ENCODE results near the gene ATP8A2. TPM values are rescaled to one million over a fixed set of nuclear protein-coding genes. Genes with fewer than 3 reads are reported as not detected.
A peak's percentile ranks its signal among the peaks of the same experiment; 100 is the strongest.

ATP8A2 gene
- total RNA-seq, 2 experiments from 2014 or later = 0.10 to 0.15 TPM

DNA sequence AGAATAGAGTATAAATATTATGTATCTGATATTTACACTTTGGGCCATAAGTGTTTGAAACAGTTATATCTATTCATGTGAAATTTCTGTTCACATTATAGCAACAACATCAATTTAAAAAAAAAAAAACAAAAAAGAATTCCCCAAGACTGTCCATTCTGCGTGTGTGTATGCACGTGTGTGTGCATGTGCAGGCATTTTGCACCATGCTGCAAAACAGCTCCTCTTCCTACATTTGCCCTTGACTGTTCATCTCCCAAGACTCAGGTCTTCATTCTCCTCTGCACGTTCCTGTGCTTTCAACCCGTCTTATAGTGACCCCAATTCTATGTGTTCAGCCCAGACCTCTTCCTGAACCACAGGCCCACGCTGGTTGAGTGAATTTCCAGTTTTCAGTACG is 530.7 kb downstream of the ATP8A2 start:
- ChIA-PET CTCF (no interaction called here), POLR2A (interaction anchor here (1.4 to 2.0 kb wide), 3 partner anchors 12 to 79 kb away, joined by 3 to 7 read pairs (median 5); no protein-coding TSS in a partner anchor)
- DNase-seq = no peak
- Mint-ChIP-seq H3K4me3 (no peak overlapping the region), H3K27ac (no peak overlapping the region), H3K4me1 (peaks cover 26% of the 10 kb centered on the region), H3K9me3 (peaks cover 8% of the 10 kb centered on the region), H3K36me3 (ENCODE audit: low read depth) (peaks cover 7% of the 10 kb centered on the region), H3K27me3 (peaks cover 24% of the 10 kb centered on the region)

DNA sequence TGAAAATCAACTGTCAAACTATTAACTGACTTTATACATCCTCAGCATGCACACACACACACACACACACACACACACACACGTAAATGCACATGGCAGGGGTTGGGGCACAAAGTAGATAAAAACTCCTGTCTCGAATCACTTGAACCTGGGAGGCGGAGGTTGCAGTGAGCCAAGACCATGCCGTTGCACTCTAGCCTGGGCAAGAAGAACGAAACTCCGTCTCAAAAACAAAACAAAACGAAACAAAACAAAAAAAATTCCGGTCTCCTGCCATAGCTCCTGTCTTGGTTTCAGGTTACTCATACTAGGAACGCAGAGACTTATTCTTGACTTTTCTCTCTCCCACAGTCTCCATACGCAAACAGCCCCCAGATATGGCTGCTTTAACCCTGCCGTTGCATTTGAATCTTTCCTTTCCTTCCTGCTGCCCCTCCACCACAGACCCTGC is 531.1 kb downstream of the ATP8A2 start:
- no peak overlapping the region for H3K27ac Mint-ChIP-seq
- DNase-seq = peak; percentile 38
- POLR2A ChIA-PET = interaction anchor here (1.4 to 2.0 kb wide), 3 partner anchors 12 to 80 kb away, joined by 3 to 7 read pairs (median 5); no protein-coding TSS in a partner anchor
- peaks cover 2% of the 10 kb centered on the region for H3K36me3 Mint-ChIP-seq (ENCODE audit: low read depth)
- H3K9me3 Mint-ChIP-seq = peaks cover 5% of the 10 kb centered on the region
- H3K27me3 Mint-ChIP-seq = peaks cover 19% of the 10 kb centered on the region
- peaks cover 26% of the 10 kb centered on the region for H3K4me1 Mint-ChIP-seq
- no peak overlapping the region for H3K4me3 Mint-ChIP-seq
- CTCF ChIA-PET = no interaction called here

DNA sequence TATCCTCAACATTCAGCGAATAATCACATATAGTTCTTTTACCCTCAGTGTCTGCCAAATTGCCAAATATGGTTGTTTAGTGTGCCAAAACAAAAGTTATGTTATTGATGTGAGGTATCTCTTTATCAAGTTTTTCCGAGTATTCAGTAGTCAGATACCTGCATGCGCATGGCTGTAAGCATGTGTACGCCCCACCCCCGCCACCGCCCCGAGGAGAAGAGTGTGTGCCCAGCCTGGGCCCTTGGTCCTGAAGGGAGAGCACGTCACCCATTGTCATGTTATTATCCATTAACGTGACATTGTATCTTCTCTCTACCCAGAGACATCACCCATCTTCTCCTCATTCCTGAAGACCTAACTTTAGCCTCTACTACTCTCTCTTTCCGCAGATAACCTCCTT is 533.1 kb downstream of the ATP8A2 start:
- Mint-ChIP-seq H3K27me3 (peaks cover 11% of the 10 kb centered on the region), H3K4me3 (no peak overlapping the region), H3K4me1 (peaks cover 20% of the 10 kb centered on the region), H3K27ac (no peak overlapping the region), H3K36me3 (ENCODE audit: low read depth) (no peaks in the 10 kb centered on the region), H3K9me3 (peaks cover 3% of the 10 kb centered on the region)
- ChIA-PET POLR2A (no interaction called here), CTCF (no interaction called here)
- DNase-seq = no peak

DNA sequence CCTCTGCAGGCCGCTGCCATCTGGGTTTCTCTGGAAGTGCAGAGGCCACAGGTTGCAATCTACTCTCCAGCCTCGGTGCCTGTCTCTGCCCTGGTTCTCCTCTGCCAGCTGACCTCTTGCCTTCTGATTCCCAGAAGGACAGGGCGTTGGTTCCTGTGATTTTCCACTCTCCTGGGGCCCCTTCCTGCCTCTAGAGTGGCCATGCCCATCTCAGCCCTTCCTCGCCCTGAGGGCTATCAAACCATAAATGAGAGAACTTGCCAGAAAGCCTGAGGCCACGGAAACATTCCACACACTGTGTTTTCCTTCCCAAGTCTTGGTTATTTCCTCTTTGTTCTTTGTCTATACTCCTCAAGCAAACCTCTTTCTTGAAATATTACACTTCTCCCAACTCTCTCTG is 533.8 kb downstream of the ATP8A2 start:
- no peak overlapping the region for H3K27ac Mint-ChIP-seq
- ChIA-PET POLR2A (no interaction called here), CTCF (no interaction called here)
- H3K4me1 Mint-ChIP-seq = peaks cover 12% of the 10 kb centered on the region
- no peak overlapping the region for H3K4me3 Mint-ChIP-seq
- peaks cover 3% of the 10 kb centered on the region for H3K9me3 Mint-ChIP-seq
- H3K27me3 Mint-ChIP-seq = peaks cover 4% of the 10 kb centered on the region
- DNase-seq = no peak
- H3K36me3 Mint-ChIP-seq (ENCODE audit: low read depth) = no peaks in the 10 kb centered on the region

DNA sequence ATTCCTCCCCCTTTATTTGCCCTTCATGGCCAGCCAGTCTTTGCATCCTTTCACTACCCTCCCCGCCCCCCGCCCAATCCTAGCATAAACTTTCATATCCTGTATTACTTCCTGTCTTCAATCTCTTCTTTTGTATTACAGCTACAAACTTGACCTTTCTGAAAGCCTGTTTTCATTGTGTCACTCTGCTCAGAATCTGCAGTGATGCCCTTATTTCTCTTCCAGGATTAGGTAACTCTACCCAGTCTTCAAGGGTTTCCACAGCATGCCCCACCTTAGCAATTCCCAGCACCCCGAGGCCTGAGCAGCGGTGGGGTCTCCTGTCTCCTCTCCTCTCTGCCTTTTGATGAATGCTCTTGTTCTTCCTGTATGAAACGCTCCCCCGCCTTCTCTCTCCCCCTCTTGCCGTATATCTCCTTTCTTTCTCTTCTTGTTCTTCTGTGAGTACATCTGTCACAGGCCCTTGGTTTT is 534.5 kb downstream of the ATP8A2 start:
- Mint-ChIP-seq H3K9me3 (no peaks in the 10 kb centered on the region), H3K4me3 (no peak overlapping the region), H3K36me3 (ENCODE audit: low read depth) (no peaks in the 10 kb centered on the region), H3K27ac (no peak overlapping the region), H3K4me1 (peaks cover 6% of the 10 kb centered on the region), H3K27me3 (no peaks in the 10 kb centered on the region)
- ChIA-PET CTCF (no interaction called here), POLR2A (no interaction called here)
- no peak for DNase-seq

DNA sequence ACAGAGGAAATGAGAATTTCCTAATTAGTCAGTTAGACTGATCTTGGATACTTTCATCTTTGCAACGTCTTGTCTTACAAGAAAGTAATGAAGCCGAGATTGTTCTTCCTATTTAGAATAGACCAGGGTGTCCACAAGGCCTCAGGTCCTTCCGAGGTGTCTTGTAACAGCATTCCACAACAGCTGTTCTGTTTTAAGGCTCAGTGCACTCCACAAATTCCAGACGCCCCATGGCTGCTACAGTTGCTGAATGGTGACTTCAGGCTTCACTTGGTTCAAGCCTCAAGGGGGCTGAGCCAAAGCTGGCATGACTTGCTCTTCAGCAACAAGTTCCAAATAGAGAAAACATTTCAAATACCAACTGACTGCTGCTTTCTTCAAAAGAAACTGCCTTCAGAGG is 536.6 kb downstream of the ATP8A2 start:
- H3K27me3 Mint-ChIP-seq = peaks cover 2% of the 10 kb centered on the region
- no peaks in the 10 kb centered on the region for H3K9me3 Mint-ChIP-seq
- H3K4me3 Mint-ChIP-seq = no peak overlapping the region
- DNase-seq = no peak
- POLR2A ChIA-PET = no interaction called here
- no peaks in the 10 kb centered on the region for H3K36me3 Mint-ChIP-seq (ENCODE audit: low read depth)
- H3K4me1 Mint-ChIP-seq = no peaks in the 10 kb centered on the region
- CTCF ChIA-PET = no interaction called here
- H3K27ac Mint-ChIP-seq = no peak overlapping the region

DNA sequence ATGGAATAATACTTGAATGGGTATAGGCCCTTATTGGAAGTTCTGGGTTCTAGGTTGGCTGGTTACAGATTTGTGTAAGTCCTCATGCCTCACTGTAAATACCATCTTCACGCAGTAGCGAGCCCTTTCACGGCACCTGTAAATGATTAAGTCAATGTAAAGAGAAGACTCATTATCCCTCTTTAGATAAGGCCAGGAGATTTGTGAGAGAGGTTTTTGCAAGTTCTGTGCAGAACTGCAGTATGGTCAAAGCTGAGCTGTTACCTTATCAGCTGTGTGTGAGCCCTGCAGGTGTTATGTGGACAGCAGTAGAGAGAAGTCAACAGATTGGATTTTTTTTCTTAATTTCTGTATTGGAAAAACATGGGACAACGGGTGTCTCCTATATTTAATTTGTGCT is 538.5 kb downstream of the ATP8A2 start:
- Mint-ChIP-seq H3K27me3 (peaks cover 7% of the 10 kb centered on the region), H3K4me1 (no peaks in the 10 kb centered on the region), H3K9me3 (no peaks in the 10 kb centered on the region), H3K27ac (no peak overlapping the region), H3K4me3 (no peak overlapping the region), H3K36me3 (ENCODE audit: low read depth) (no peaks in the 10 kb centered on the region)
- DNase-seq = no peak
- POLR2A ChIA-PET = no interaction called here
- CTCF ChIA-PET = no interaction called here

DNA sequence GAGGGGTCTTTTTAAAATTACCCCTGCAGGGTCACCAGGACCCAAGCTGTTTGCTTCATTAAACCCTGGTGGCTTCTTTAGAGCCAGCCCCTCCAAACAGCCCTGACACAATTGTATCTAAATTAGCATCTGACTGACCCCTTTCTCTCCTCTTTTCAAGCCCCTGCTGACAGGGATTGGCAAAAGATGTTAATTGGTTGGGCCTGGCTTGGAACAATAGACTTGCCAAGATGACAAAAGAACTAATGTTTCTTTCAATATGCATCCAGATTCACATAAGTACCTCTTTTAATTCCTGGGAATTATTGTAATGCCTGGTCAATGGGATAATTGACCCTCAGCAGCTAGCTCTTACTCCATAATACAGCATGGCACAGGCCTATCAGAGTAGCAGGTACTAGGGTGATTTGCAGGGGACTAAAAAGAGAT is 539.2 kb downstream of the ATP8A2 start:
- Mint-ChIP-seq H3K27me3 (peaks cover 7% of the 10 kb centered on the region), H3K36me3 (ENCODE audit: low read depth) (no peaks in the 10 kb centered on the region), H3K9me3 (no peaks in the 10 kb centered on the region), H3K4me1 (no peaks in the 10 kb centered on the region), H3K27ac (no peak overlapping the region), H3K4me3 (no peak overlapping the region)
- DNase-seq = no peak
- POLR2A ChIA-PET = no interaction called here
- CTCF ChIA-PET = no interaction called here

DNA sequence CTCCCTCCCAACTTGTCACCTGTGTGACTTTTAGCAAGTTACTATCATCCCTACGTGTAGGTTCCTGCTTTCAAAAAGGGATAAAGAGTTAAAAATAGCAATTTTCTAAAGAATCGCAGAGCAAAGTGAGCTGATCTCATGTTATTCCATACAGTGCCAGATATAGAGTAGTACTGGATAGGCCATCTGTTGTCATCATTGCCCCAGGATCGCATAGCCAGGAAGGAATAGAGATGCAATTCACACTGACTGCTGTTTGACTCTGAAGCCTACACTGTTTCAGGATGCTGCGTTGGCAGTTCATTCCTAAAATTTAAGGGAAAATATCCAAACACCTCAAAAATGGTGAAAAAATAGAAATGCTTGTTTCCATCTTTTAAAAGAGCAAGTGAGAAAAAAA is 541.2 kb downstream of the ATP8A2 start:
- no peak for DNase-seq
- CTCF ChIA-PET = no interaction called here
- H3K27me3 Mint-ChIP-seq = peaks cover 9% of the 10 kb centered on the region

DNA sequence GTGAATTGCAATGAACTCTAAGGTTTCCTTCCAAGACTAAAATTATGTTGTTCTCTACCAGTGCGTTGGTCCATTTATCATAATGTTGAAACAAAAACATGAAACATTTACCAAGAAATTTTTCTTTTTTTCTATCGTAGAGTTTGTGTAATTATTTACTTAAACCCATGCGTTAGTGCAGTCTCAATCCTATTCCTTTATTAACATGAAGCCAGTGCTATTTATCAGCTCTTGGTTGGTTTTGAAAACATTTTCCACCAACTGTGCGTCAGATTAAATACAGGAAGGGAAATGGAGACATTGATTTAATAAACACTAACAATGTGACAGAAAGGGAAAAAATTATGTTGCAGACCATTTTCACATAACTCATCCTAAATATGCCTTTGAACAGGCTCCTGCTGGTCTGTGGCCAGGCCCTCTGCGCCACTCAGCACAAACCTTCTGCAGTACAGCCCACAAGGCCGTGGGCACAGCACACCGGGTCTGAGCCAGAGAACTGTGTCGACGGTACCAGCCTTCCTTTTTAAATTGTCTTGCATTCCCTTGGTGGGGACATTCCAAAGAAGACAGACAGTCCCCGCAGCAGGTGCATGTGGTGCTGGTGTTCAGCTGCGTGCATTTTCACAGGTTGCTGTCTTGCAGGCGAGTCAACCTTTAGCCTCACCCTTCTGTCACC is 544.2 kb downstream of the ATP8A2 start:
- POLR2A ChIA-PET = no interaction called here
- no peak overlapping the region for H3K4me3 Mint-ChIP-seq
- H3K9me3 Mint-ChIP-seq = no peaks in the 10 kb centered on the region
- CTCF ChIA-PET = no interaction called here
- no peak for DNase-seq
- peaks cover 11% of the 10 kb centered on the region for H3K27me3 Mint-ChIP-seq
- H3K4me1 Mint-ChIP-seq = no peaks in the 10 kb centered on the region
- no peak overlapping the region for H3K27ac Mint-ChIP-seq
- no peaks in the 10 kb centered on the region for H3K36me3 Mint-ChIP-seq (ENCODE audit: low read depth)

More for the DNA sequence above, 541.2 kb downstream of the ATP8A2 start:
- Mint-ChIP-seq H3K9me3 (no peaks in the 10 kb centered on the region), H3K27ac (no peak overlapping the region), H3K4me1 (no peaks in the 10 kb centered on the region), H3K4me3 (no peak overlapping the region), H3K36me3 (ENCODE audit: low read depth) (no peaks in the 10 kb centered on the region)
- POLR2A ChIA-PET = no interaction called here

DNA sequence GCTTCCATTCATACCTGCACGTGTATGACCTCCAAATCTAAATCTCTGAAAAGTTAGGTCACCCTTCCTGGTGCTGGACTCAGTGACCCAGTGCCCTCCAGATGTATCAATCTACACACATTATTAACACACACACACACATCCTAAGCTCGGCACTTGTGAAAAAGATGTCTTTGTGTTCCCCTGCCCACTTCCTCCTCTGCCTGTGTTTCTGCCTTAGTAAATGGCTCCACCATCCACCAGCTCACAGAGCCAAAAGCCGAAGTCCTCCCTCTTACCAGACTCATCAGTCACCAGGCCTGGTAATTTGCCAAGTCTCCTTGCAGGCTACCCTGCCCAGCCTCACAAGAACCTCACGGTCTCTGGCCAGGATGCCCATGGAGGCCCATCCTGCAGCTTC is 548.5 kb downstream of the ATP8A2 start:
- POLR2A ChIA-PET = no interaction called here
- no peak overlapping the region for H3K27ac Mint-ChIP-seq
- CTCF ChIA-PET = no interaction called here

DNA sequence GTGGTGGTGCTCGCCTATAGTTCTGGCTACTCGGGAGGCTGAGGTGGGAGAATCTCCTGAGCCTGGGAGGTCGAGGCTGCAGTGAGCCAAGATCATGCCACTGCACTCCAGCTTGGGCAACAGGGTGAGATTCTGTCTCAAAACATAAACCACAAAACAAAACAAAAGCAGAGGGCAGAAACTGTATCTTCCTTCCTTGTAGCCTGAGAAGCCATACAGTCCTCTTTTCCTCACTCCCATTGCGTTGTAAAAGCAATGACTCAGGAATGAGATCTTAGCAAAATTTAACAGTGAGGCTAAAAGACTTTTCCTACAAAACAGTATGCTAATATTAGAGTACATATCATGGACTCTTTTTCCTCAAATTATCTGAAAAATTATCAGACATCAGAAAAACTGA is 549.2 kb downstream of the ATP8A2 start:
- no peak overlapping the region for H3K4me3 Mint-ChIP-seq
- DNase-seq = no peak
- no peak overlapping the region for H3K27ac Mint-ChIP-seq
- H3K4me1 Mint-ChIP-seq = no peaks in the 10 kb centered on the region
- H3K9me3 Mint-ChIP-seq = no peaks in the 10 kb centered on the region
- peaks cover 4% of the 10 kb centered on the region for H3K27me3 Mint-ChIP-seq
- no peaks in the 10 kb centered on the region for H3K36me3 Mint-ChIP-seq (ENCODE audit: low read depth)
- CTCF ChIA-PET = no interaction called here
- POLR2A ChIA-PET = no interaction called here

More for the DNA sequence above, 548.5 kb downstream of the ATP8A2 start:
- H3K9me3 Mint-ChIP-seq = no peaks in the 10 kb centered on the region
- H3K36me3 Mint-ChIP-seq (ENCODE audit: low read depth) = no peaks in the 10 kb centered on the region
- DNase-seq = no peak
- no peaks in the 10 kb centered on the region for H3K4me1 Mint-ChIP-seq
- H3K27me3 Mint-ChIP-seq = peaks cover 4% of the 10 kb centered on the region
- H3K4me3 Mint-ChIP-seq = no peak overlapping the region

DNA sequence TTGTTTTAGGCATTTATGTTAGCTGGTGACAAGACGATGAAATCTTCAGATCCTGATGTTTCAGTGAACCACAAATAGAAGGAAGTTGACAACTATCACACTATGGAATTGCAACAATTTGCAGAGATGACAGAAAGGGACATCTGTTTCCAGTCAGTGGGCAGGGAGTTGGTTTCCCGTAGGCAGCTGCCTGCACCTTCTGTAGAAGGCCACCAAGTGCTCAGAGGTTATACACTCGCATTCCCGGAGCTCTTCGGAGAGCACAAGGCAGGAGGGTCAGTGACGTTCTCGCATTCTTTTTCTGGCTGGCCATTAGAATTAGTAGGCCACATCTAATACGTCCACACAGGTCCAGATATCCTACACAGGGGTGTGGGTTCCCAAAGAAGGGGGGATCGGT is 550.6 kb downstream of the ATP8A2 start:
- no peak overlapping the region for H3K4me3 Mint-ChIP-seq
- no peak for DNase-seq
- H3K27me3 Mint-ChIP-seq = peaks cover 2% of the 10 kb centered on the region
- CTCF ChIA-PET = no interaction called here
- H3K9me3 Mint-ChIP-seq = no peaks in the 10 kb centered on the region
- no peaks in the 10 kb centered on the region for H3K4me1 Mint-ChIP-seq
- H3K36me3 Mint-ChIP-seq (ENCODE audit: low read depth) = no peaks in the 10 kb centered on the region
- no peak overlapping the region for H3K27ac Mint-ChIP-seq
- POLR2A ChIA-PET = no interaction called here
